ENCODE measurements around the gene TXNRD1. TPM values are rescaled to one million over a fixed set of nuclear protein-coding genes. Genes with fewer than 3 reads are reported as not detected.

TXNRD1 gene
- total RNA-seq = 472 and 577 TPM in 2 replicates

DNA sequence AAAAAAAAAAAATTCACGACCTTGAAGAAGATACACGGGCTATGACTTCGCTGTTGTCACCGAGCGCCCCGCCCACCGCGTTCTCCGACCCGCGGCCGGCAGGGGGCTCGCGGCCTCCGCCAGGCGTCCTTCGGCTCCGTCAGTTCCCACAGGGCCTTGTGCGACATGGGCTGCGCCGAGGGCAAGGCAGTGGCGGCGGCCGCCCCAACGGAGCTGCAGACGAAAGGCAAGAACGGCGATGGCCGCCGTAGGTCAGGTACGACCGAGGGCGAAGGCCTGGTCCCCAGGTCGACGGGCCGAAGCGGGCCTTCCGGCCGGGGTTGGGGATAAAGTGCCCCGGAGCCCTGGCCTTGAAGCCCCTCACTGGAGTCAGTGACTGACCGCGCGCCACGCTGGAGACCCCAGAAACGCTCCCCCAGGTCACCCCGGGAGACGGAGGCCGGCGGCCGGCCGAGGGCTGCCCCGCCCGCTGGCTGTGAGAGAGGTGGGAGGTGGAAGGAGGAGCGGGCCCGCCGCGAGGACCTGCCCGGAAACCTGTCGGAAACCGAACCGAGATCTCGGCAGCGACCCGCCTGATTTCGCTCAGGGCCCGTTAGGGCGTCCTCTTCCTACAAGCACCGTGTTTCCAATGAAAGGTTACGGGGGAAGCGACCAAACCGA is at the start of gene TXNRD1:
Gene TXNRD1, plus strand, starts transcription at position 142 of the 660 bp plus-strand sequence. Its CDS starts 24 bp downstream, at position 166.

DNA sequence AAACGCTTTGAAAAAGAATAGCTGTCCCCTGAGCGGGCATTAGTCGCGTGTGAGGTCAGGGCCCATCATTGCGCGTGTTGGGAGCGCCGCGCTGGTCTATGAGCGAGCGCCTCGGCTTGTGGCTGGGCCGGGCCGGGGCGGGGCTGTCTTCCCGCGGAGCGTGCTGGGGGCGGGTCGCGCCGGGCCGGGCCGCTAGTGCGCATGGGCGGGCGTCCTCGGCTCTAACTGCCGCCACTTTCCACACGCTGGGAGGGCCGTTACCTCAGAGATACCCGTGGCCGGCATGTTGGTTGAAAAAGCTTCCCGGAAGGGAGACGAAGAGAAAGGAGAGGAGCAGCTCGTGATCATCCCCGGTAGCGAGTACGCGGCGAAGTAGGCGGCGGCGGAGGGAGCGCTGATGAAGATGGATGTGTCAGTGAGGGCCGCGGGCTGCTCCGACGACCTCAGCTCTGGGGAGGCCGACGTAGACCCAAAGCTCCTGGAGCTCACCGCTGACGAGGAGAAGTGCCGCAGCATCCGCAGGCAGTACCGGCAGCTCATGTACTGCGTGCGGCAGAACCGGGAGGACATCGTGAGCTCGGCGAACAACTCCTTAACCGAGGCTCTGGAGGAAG is 88.1 kb downstream of the TXNRD1 start, which contains the start of gene EID3:
Gene EID3, plus strand, starts transcription at position 202 of the 614 bp plus-strand sequence. Its CDS starts 196 bp downstream, at position 398.

Other genes with a start within 250 kb of the TXNRD1 start
- gene TDG, start 249.9 kb upstream of the TXNRD1 start, total RNA-seq = 11.7 and 15.3 TPM in 2 replicates
- gene GLT8D2, start 165.6 kb upstream of the TXNRD1 start, total RNA-seq = 51.2 and 82.3 TPM in 2 replicates
- 23.2 and 23.8 TPM in 2 replicates for gene HCFC2, start 151.2 kb upstream of the TXNRD1 start, total RNA-seq
- gene NFYB, start 77.6 kb upstream of the TXNRD1 start, total RNA-seq = 25.4 and 30.9 TPM in 2 replicates
- gene EID3, start 88.0 kb downstream of the TXNRD1 start, total RNA-seq = 9.1 and 9.5 TPM in 2 replicates
- gene CHST11, start 241.2 kb downstream of the TXNRD1 start, total RNA-seq = 2.1 and 3.5 TPM in 2 replicates

All from bronchial smooth muscle cell (primary cell).